BLaER1 treated with 17β-estradiol and CSF1 and Interleukin-3, amounts not matched to agents 10 nM and 100 nM (cell line): Measurements from ENCODE around the gene TEPSIN.

Source experiments
- H3K27ac ChIP-seq, 11 experiments: shearing (Covaris generic); formaldehyde crosslinking; 2 replicates each; pipeline ENCODE4 v1.8.1; 2022
- H3K27me3 ChIP-seq, 11 experiments: shearing (Covaris generic); formaldehyde crosslinking; 2 replicates each; pipeline ENCODE4 v1.8.1; 2022
- H3K36me3 ChIP-seq, 11 experiments: shearing (Covaris generic); formaldehyde crosslinking; 2 replicates each; pipeline ENCODE4 v1.8.1; 2022
- H3K4me1 ChIP-seq, 10 experiments: shearing (Covaris generic); formaldehyde crosslinking; 2 replicates each; pipeline ENCODE4 v1.8.1; 2022
- H3K4me2 ChIP-seq, 11 experiments: shearing (Covaris generic); formaldehyde crosslinking; 2 replicates each; pipeline ENCODE4 v1.8.1; 2022
- H3K4me3 ChIP-seq, 10 experiments: shearing (Covaris generic); formaldehyde crosslinking; 2 replicates each; pipeline ENCODE4 v1.8.1; 2022
- H3K9ac ChIP-seq, 11 experiments: shearing (Covaris generic); formaldehyde crosslinking; 2 replicates each; pipeline ENCODE4 v1.8.1; 2022
- H3K9me3 ChIP-seq, 11 experiments: shearing (Covaris generic); formaldehyde crosslinking; replicated peaks in 1 of 11; 2 replicates each; pipeline ENCODE4 v1.8.1; 2022
- H4K20me1 ChIP-seq, 11 experiments: shearing (Covaris generic); formaldehyde crosslinking; 2 replicates each; pipeline ENCODE4 v1.8.1; 2022
- Cebpa-rat ChIP-seq, 11 experiments: shearing (Covaris generic); IDR thresholded peaks; 2 replicates each; pipeline ENCODE4 v1.8.1; 2022

Gene TEPSIN

DNA sequence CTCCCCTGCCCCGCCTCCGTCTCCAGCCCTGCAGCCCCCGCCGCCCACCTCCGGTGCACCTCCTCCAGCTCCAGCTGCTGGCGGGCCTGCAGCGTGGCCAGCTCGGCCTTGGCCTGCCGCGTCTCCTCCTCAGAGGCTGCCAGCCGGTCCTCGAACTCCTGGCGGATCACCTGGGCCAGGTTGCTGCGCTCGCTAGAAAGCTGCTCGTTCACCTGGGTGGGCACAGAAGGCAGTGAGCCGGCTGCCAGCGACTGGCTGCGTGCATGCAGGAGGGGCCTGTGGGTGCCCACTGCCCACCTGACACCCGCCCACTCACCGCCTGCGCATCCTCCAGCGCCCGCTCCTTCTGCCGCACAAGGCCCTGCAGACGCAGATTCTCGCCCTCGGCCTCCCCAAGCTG lies 48.3 kb downstream of the TEPSIN start:
- H3K9ac ChIP-seq: no peak overlapping the region
- no peak overlapping the region for H3K27ac ChIP-seq
- H3K27me3 ChIP-seq: no peaks in the 10 kb centered on the region
- peaks cover 0 to 70% (median 0%) of the 10 kb centered on the region in 11 experiments; a peak in 4 of 22 replicates for H4K20me1 ChIP-seq
- H3K4me3 ChIP-seq: no peak overlapping the region
- peaks cover 0 to 10% (median 8%) of the 10 kb centered on the region in 10 experiments; a peak in 10 of 20 replicates for H3K4me1 ChIP-seq
- H3K4me2 ChIP-seq: no peak overlapping the region
- no peak for TF ChIP-seq Cebpa-rat (IDR thresholded peaks at IDR 0.05)
- H3K9me3 ChIP-seq: no peaks in the 10 kb centered on the region
- H3K36me3 ChIP-seq: peaks cover 0 to 69% (median 43%) of the 10 kb centered on the region in 11 experiments; a peak in 16 of 22 replicates

DNA sequence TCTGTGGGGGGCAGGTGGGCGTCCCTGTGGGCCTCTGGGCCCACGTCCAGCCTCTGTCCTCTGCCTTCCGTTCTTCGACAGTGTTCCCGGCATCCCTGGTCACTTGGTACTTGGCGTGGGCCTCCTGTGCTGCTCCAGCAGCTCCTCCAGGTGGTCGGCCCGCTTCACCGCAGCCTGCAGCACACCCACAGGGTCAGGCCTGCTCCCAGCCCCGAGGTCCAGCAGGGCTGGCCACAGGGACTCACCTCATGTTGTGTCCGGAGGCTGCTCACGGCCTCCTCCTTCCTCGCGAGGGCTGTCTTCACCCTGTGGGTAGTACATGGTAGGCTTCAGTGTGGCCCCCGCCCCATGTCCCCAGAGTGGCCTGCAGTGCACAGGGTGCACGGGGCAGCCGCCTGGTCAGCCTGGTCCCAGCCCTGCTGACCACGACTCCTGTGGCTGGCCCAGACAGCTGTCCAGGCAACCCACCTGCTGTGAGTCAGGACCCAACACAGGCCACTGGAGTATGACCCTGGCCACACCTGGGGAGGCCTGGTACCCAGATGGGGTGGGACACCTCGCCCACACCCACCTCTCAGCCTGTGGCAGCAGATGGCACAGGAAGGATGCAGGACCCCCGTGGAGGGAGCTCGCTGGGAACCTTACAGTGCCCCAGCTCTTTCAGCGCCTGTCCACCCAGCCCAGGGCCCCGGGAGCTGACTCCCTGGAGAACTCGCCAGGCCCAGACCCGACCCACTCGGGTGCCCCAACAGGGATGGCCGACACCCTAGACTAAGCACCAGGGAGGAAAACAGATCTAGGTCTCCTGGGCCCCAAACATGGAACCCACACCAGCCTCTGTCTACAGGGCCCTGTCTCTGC lies 49.0 kb downstream of the TEPSIN start:
- peaks cover 0 to 63% (median 0%) of the 10 kb centered on the region in 11 experiments; a peak in 4 of 22 replicates for H4K20me1 ChIP-seq
- no peaks in the 10 kb centered on the region for H3K9me3 ChIP-seq
- H3K4me1 ChIP-seq: peaks cover 0 to 15% (median 8%) of the 10 kb centered on the region in 10 experiments; a peak in 11 of 20 replicates
- H3K9ac ChIP-seq: no peak overlapping the region
- no peak for TF ChIP-seq Cebpa-rat (IDR thresholded peaks at IDR 0.05)
- H3K36me3 ChIP-seq: peaks cover 0 to 63% (median 41%) of the 10 kb centered on the region in 11 experiments; a peak in 14 of 22 replicates
- no peak overlapping the region for H3K4me3 ChIP-seq
- H3K4me2 ChIP-seq: no peak overlapping the region
- no peak overlapping the region for H3K27ac ChIP-seq
- peaks cover 0 to under 1% (median 0%) of the 10 kb centered on the region in 11 experiments; a peak in 1 of 22 replicates for H3K27me3 ChIP-seq

DNA sequence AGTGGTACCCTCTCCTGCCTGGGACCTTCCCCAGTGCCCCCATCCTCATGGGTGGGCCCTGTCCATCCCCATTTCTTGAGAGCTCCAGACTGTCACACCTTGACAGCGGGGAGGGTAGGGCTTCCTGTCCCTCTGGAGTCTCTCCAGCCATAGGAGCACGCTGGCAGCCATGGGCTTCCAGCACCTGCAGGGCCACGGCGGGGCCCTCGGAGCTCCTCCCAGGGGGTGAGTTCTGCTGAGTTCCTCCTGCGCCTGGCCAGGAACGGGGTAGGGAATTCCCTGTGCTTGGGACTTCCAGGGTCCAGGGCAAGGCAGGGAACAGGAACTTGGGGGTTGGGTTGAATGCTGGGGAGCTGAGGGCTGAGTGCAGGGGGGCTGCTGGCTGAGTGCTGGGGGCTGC lies 49.8 kb downstream of the TEPSIN start:
- H3K36me3 ChIP-seq: peaks cover 0 to 54% (median 33%) of the 10 kb centered on the region in 11 experiments; a peak in 14 of 22 replicates
- no peak for TF ChIP-seq Cebpa-rat (IDR thresholded peaks at IDR 0.05)
- no peaks in the 10 kb centered on the region for H3K9me3 ChIP-seq
- no peak overlapping the region for H3K27ac ChIP-seq
- peaks cover 0 to 15% (median 8%) of the 10 kb centered on the region in 10 experiments; a peak in 11 of 20 replicates for H3K4me1 ChIP-seq
- H3K27me3 ChIP-seq: peaks cover 0 to 6% (median 0%) of the 10 kb centered on the region in 11 experiments; a peak in 4 of 22 replicates
- no peak overlapping the region for H3K4me2 ChIP-seq
- 0 out of 22 replicates have a peak overlapping the region, but pooled peaks of 1 of the 11 experiments have one; percentile 13 for H3K9ac ChIP-seq
- H4K20me1 ChIP-seq: peaks cover 0 to 57% (median 0%) of the 10 kb centered on the region in 11 experiments; a peak in 4 of 22 replicates
- H3K4me3 ChIP-seq: no peak overlapping the region

DNA sequence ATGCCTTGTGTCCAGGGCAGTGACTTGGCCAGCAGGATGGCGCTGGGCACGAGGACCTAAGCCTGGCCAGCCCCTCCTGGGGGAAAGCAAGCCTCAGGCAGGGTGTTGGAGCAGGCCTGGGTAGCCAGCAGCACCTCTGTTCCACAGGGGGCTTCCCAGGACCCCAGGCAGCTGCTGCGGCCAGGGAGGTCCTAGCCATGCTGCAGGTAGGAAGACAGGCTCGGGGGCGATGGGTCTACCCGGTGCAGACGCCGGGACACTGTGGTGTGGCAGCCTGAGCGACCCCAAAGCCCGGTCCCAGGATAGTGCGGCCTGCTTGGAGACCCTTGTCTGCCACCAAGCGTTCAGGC lies 50.4 kb downstream of the TEPSIN start:
- peaks cover 0 to 57% (median 0%) of the 10 kb centered on the region in 11 experiments; a peak in 5 of 22 replicates for H4K20me1 ChIP-seq
- peaks cover 0 to 48% (median 28%) of the 10 kb centered on the region in 11 experiments; a peak in 12 of 22 replicates for H3K36me3 ChIP-seq
- H3K9me3 ChIP-seq: no peaks in the 10 kb centered on the region
- H3K4me2 ChIP-seq: no peak overlapping the region
- TF ChIP-seq Cebpa-rat (IDR thresholded peaks at IDR 0.05): no peak
- H3K27me3 ChIP-seq: peaks cover 0 to 6% (median 0%) of the 10 kb centered on the region in 11 experiments; a peak in 4 of 22 replicates
- H3K27ac ChIP-seq: no peak overlapping the region
- H3K4me1 ChIP-seq: peaks cover 0 to 15% (median 8%) of the 10 kb centered on the region in 10 experiments; a peak in 11 of 20 replicates
- H3K4me3 ChIP-seq: no peak overlapping the region
- H3K9ac ChIP-seq: peak overlapping the region in 3 of 11 experiments; percentile 5 to 19 (median 6); a peak in 3 of 22 replicates

DNA sequence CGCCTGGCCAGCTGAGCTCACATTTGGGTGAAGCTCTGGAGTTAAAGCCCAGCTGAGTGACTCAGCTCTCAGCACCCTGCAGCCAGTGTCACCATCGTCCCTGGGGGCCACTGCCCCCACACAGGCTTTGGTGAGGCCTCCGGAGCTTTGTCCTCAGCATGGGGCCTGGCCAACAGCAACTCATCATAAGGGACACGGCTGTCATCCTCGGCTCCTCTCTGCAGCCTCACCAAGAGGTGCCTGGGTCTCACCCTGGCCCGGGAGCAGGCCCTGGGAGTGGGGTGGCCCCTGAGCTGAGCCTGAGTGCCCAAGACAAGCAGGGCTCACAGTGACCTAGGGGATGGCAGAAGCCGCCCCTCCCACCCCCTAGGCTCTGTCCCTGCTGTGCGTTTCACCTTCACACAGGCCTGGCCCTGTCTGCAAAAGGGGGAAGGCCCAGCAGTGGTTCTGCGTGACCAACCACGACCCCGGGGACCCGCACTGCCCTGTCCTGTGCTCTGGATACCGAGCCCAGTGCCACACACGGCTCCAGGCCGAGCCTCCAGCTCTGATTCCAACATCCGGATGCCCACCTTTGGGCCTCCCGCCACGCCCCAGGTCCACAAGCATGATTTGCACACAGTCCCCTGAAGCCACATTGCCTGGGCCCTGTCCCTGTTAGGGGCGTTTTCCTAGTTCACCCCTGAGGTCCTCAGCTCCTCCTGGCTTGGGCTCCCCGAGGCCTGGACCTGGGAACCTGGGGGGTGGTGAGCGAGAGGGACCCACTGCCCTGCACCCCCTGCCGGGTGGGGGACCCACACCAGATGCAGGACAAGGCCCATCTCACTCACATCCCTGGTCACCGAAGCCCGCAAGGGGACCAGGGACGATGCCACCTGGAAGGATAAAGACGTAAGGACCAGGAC lies 51.0 kb downstream of the TEPSIN start:
- Histone ChIP-seq H3K4me3 (no peak overlapping the region), H3K4me2 (peak overlapping the region in 3 of 11 experiments; percentile 7 to 15 (median 8); a peak in 2 of 22 replicates), H3K27me3 (peaks cover 0 to 6% (median 0%) of the 10 kb centered on the region in 11 experiments; a peak in 4 of 22 replicates), H4K20me1 (peaks cover 0 to 53% (median 0%) of the 10 kb centered on the region in 11 experiments; a peak in 4 of 22 replicates), H3K4me1 (peaks cover 0 to 15% (median 8%) of the 10 kb centered on the region in 10 experiments; a peak in 11 of 20 replicates), H3K9me3 (no peaks in the 10 kb centered on the region), H3K36me3 (peaks cover 0 to 42% (median 25%) of the 10 kb centered on the region in 11 experiments; a peak in 11 of 22 replicates), H3K9ac (peak overlapping the region in 7 of 11 experiments; percentile 4 to 42 (median 19); a peak in 7 of 22 replicates), H3K27ac (peak overlapping the region in 2 of 11 experiments; percentile 3 to 13; a peak in 1 of 22 replicates)
- no peak for TF ChIP-seq Cebpa-rat (IDR thresholded peaks at IDR 0.05)

GRCh38 chr17:81187120-81187519 lies 51.7 kb downstream of the TEPSIN start:
- H4K20me1 ChIP-seq: peaks cover 0 to 52% (median 0%) of the 10 kb centered on the region in 11 experiments; a peak in 4 of 22 replicates
- no peaks in the 10 kb centered on the region for H3K9me3 ChIP-seq
- H3K27me3 ChIP-seq: peaks cover 0 to 6% (median 0%) of the 10 kb centered on the region in 11 experiments; a peak in 4 of 22 replicates
- H3K9ac ChIP-seq: peak overlapping the region in 5 of 11 experiments; percentile 4 to 33 (median 19); a peak in 3 of 22 replicates
- no peak overlapping the region for H3K4me3 ChIP-seq
- no peak overlapping the region for H3K27ac ChIP-seq
- H3K4me1 ChIP-seq: peaks cover 0 to 15% (median 8%) of the 10 kb centered on the region in 10 experiments; a peak in 11 of 20 replicates
- H3K36me3 ChIP-seq: peaks cover 0 to 42% (median 25%) of the 10 kb centered on the region in 11 experiments; a peak in 11 of 22 replicates
- TF ChIP-seq Cebpa-rat (IDR thresholded peaks at IDR 0.05): no peak
- peak overlapping the region in 1 of 11 experiments; percentile 15; a peak in 1 of 22 replicates for H3K4me2 ChIP-seq

- Histone ChIP-seq H3K27ac (no peak overlapping the region), H3K9me3 (no peaks in the 10 kb centered on the region), H3K4me1 (peaks cover 0 to 15% (median 8%) of the 10 kb centered on the region in 10 experiments; a peak in 11 of 20 replicates), H4K20me1 (peaks cover 0 to 47% (median 0%) of the 10 kb centered on the region in 11 experiments; a peak in 4 of 22 replicates), H3K9ac (no peak overlapping the region), H3K4me2 (no peak overlapping the region), H3K27me3 (peaks cover 0 to 6% (median 0%) of the 10 kb centered on the region in 11 experiments; a peak in 4 of 22 replicates), H3K4me3 (no peak overlapping the region), H3K36me3 (peaks cover 0 to 33% (median 20%) of the 10 kb centered on the region in 11 experiments; a peak in 11 of 22 replicates)
- TF ChIP-seq Cebpa-rat (IDR thresholded peaks at IDR 0.05): no peak
Measured at GRCh38 chr17:81186203-81186602, 52.7 kb downstream of the TEPSIN start.

DNA sequence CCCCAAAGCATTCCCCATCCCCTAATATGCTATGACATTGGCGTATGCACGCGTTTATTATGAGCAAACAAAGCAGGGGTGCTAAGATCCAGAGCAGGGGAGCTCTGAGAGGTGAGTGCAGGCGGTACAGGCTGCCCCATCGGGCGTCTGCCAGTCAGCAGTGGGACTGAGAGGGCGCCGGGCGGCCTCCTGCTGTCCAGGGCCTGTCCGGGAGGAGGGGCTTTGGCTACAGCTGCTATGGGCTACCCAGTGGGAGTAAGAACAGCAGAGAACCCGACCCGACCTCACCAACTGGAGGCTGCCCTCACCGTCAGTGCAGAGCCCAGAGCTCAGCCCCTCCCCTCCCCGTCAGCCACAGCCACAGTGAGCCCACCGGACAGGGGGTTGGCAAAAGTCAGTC lies 54.3 kb downstream of the TEPSIN start:
- H3K9ac ChIP-seq: no peak overlapping the region
- no peak overlapping the region for H3K4me3 ChIP-seq
- H3K27ac ChIP-seq: no peak overlapping the region
- H3K9me3 ChIP-seq: no peaks in the 10 kb centered on the region
- H4K20me1 ChIP-seq: peaks cover 0 to 40% (median 0%) of the 10 kb centered on the region in 11 experiments; a peak in 6 of 22 replicates
- H3K27me3 ChIP-seq: peaks cover 0 to 6% (median 0%) of the 10 kb centered on the region in 11 experiments; a peak in 4 of 22 replicates
- no peak overlapping the region for H3K4me2 ChIP-seq
- H3K4me1 ChIP-seq: peaks cover 4 to 29% (median 22%) of the 10 kb centered on the region in 10 experiments; a peak in 19 of 20 replicates
- H3K36me3 ChIP-seq: peaks cover 0 to 16% (median 7%) of the 10 kb centered on the region in 11 experiments; a peak in 9 of 22 replicates
- no peak for TF ChIP-seq Cebpa-rat (IDR thresholded peaks at IDR 0.05)
